SK-N-SH treated with all-trans-retinoic acid at 6 μM for 48 hours (cell line): ENCODE results near the gene BIK.

Source experiments
- ATAC-seq: fragments of 200-7000 bp; cut with Tn5 transposase; 3 replicates; pipeline ENCODE4 v1.9.1; 2020; ENCODE audit warnings: mild to moderate bottlenecking, moderate library complexity
- ARNTL ChIP-seq: fragments of 450-650 bp; formaldehyde crosslinking; IDR thresholded peaks from 2 replicates; pipeline ENCODE4 v1.5.0; 2020; ENCODE audit warnings: low read depth, mild to moderate bottlenecking, moderate library complexity, borderline replicate concordance
- BACH2 ChIP-seq: fragments of 250-450 bp; sonication (Bioruptor Pico); IDR thresholded peaks from 2 replicates; pipeline ENCODE4 v1.9.0; 2021; ENCODE audit warnings: mild to moderate bottlenecking, borderline replicate concordance
- CSDC2 ChIP-seq: fragments of 250-450 bp; sonication (Bioruptor Pico); IDR thresholded peaks from 2 replicates; pipeline ENCODE4 v1.5.0; 2020; ENCODE audit warnings: mild to moderate bottlenecking, moderate library complexity
- ESRRG ChIP-seq: fragments of 250-450 bp; sonication (Bioruptor Pico); IDR thresholded peaks from 2 replicates; pipeline ENCODE4 v1.6.1; 2021; ENCODE audit warnings: mild to moderate bottlenecking
- GLIS3 ChIP-seq: fragments of 250-450 bp; sonication (Bioruptor Pico); IDR thresholded peaks from 2 replicates; pipeline ENCODE4 v1.5.0; 2020; ENCODE audit warnings: mild to moderate bottlenecking, moderate library complexity
- ISL1 ChIP-seq: fragments of 250-450 bp; sonication (Bioruptor Pico); IDR thresholded peaks from 2 replicates; pipeline ENCODE4 v2.1.2; 2022; ENCODE audit warnings: mild to moderate bottlenecking, moderate library complexity
- OSR1 ChIP-seq: fragments of 250-450 bp; sonication (Bioruptor Pico); IDR thresholded peaks from 2 replicates; pipeline ENCODE4 v1.8.0; 2022; ENCODE audit warnings: moderate library complexity, mild to moderate bottlenecking, inconsistent platforms
- PPARA ChIP-seq: fragments of 250-450 bp; sonication (Bioruptor Pico); IDR thresholded peaks from 2 replicates; pipeline ENCODE4 v1.5.0; 2020; ENCODE audit warnings: mild to moderate bottlenecking, borderline replicate concordance
- SNAI2 ChIP-seq: fragments of 250-450 bp; sonication (Bioruptor Pico); IDR thresholded peaks from 2 replicates; pipeline ENCODE4 v1.5.0; 2020; ENCODE audit warnings: mild to moderate bottlenecking, moderate library complexity
- TCF4 ChIP-seq: fragments of 250-450 bp; sonication (Bioruptor Pico); IDR thresholded peaks from 2 replicates; pipeline ENCODE4 v1.8.0; 2021; ENCODE audit warnings: mild to moderate bottlenecking, moderate library complexity, borderline replicate concordance
- TOX ChIP-seq: fragments of 250-450 bp; sonication (Bioruptor Pico); IDR thresholded peaks from 2 replicates; pipeline ENCODE4 v1.8.0; 2021; ENCODE audit warnings: mild to moderate bottlenecking, moderate library complexity, borderline replicate concordance
- ZC3H10 ChIP-seq: fragments of 250-450 bp; sonication (Bioruptor Pico); IDR thresholded peaks from 2 replicates; pipeline ENCODE4 v1.5.1; 2021; ENCODE audit warnings: mild to moderate bottlenecking, moderate library complexity
- ZFP3 ChIP-seq: fragments of 250-450 bp; sonication (Bioruptor Pico); IDR thresholded peaks from 2 replicates; pipeline ENCODE4 v1.5.0; 2020; ENCODE audit warnings: mild to moderate bottlenecking, moderate library complexity
- ZFP30 ChIP-seq: fragments of 450-650 bp; formaldehyde crosslinking; IDR thresholded peaks from 2 replicates; pipeline ENCODE4 v1.5.0; 2022; ENCODE audit warnings: mild to moderate bottlenecking, moderate library complexity
- ZNF565 ChIP-seq: fragments of 450-650 bp; formaldehyde crosslinking; conservative IDR thresholded peaks from 2 replicates; pipeline ENCODE4 v1.5.0; 2020; ENCODE audit warnings: low read depth, mild to moderate bottlenecking, moderate library complexity
- ZNF70 ChIP-seq: fragments of 450-650 bp; formaldehyde crosslinking; IDR thresholded peaks from 2 replicates; pipeline ENCODE4 v1.5.0; 2020; ENCODE audit warnings: mild to moderate bottlenecking, moderate library complexity
- ZNF8 ChIP-seq: fragments of 450-650 bp; formaldehyde crosslinking; IDR thresholded peaks from 2 replicates; pipeline ENCODE4 v1.5.0; 2020; ENCODE audit warnings: mild to moderate bottlenecking, moderate library complexity
- TF ChIP-seq, protein P1 (sequence below): fragments of 250-450 bp; sonication (Bioruptor Pico); IDR thresholded peaks from 2 replicates; pipeline ENCODE4 v1.5.1; 2020; ENCODE audit warnings: low read depth, mild to moderate bottlenecking, moderate library complexity
- TF ChIP-seq, protein P2 (sequence below): fragments of 250-450 bp; sonication (Bioruptor Pico); IDR thresholded peaks from 2 replicates; pipeline ENCODE4 v1.8.0; 2020; ENCODE audit warnings: mild to moderate bottlenecking, moderate library complexity, borderline replicate concordance
- TF ChIP-seq, protein P3 (sequence below): fragments of 250-450 bp; sonication (Bioruptor Pico); IDR thresholded peaks from 2 replicates; pipeline ENCODE4 v1.5.1; 2021; ENCODE audit warnings: mild to moderate bottlenecking, moderate library complexity

BIK gene

DNA sequence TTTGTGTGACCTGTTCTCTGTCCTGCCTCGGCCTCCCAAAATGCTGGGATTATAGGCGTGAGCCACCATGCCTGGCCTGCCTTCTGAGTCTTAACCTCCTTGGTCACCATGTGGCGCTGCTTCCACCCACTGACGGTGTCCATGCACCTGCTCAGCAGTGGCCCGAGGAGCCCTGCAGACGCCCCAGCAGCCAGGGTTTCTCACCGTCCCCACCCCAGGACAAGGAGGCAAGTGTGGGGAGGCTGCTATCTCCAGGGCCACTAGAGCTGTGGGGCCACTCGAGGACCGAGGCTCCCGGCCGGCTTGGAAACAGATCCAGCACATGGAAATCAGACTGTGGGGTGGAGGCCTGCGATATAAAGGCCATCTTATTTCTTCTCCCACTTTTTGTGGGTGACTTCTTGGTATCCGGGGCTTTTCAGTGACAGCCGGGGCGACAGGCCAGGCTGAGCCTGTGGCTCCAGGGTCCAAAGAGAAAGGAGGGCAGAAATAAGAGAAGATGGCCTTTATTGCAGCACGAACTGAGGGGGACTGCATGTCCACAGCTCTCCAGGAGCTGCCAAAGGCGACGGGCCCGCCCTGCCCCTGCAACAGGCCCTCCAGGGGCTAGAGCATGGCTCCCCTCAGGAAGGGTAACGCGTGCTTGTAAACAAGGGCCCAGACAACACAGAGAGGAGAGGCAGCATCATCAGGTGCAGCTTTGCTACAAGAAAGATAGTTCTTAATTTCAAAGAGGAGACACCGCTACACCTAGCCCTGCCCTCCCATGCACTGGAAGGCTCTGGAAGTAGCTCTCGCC lies 55.8 kb downstream of the BIK start (continued):
- TF ChIP-seq ISL1 (CRISPR knock-in tag), result no peak

DNA sequence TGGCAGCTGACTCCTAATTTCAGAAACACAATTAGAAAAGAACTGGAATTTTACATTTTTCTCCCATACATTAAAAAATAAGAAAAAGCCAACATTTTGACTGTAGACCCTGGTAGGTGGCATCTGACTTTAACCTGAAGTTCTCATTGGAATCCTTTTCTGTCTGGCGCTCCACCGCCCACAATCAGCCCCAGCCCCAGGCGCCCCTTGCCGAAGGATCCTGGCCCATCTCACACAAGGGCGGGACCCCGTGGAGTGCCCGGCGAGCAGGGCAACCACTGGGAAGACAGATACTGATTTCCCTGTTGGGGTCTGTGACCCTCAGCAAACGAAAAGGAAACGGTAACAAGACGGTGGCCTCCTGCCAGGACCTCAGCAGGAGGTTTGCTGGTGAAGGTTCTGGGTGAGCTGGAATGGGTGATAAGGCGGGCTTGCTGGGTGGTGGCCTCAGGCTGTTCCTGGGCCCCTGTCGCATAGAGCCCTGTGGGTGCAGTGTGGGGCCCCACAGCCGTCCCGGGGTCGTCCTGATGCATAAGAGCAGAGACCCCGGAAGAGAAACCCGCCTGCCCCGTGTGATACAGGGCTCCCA lies 56.5 kb downstream of the BIK start:
- TF ChIP-seq PPARA (CRISPR knock-in tag) (no peak), CSDC2 (CRISPR knock-in tag) (no peak), ZNF8 (CRISPR knock-in tag) (no peak), ESRRG (CRISPR knock-in tag) (no peak), ZFP3 (CRISPR knock-in tag) (no peak), GLIS3 (no peak), TCF4 (no peak), ZNF565 (CRISPR knock-in tag) (no peak), ISL1 (CRISPR knock-in tag) (no peak), ZNF70 (CRISPR knock-in tag) (no peak), BACH2 (no peak), ZFP30 (CRISPR knock-in tag) (no peak), ZC3H10 (CRISPR knock-in tag) (no peak)
- TF ChIP-seq, protein P1, sequence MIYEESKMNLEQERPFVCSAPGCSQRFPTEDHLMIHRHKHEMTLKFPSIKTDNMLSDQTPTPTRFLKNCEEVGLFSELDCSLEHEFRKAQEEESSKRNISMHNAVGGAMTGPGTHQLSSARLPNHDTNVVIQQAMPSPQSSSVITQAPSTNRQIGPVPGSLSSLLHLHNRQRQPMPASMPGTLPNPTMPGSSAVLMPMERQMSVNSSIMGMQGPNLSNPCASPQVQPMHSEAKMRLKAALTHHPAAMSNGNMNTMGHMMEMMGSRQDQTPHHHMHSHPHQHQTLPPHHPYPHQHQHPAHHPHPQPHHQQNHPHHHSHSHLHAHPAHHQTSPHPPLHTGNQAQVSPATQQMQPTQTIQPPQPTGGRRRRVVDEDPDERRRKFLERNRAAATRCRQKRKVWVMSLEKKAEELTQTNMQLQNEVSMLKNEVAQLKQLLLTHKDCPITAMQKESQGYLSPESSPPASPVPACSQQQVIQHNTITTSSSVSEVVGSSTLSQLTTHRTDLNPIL (CRISPR knock-in tag), result no peak
- TF ChIP-seq, protein P2, sequence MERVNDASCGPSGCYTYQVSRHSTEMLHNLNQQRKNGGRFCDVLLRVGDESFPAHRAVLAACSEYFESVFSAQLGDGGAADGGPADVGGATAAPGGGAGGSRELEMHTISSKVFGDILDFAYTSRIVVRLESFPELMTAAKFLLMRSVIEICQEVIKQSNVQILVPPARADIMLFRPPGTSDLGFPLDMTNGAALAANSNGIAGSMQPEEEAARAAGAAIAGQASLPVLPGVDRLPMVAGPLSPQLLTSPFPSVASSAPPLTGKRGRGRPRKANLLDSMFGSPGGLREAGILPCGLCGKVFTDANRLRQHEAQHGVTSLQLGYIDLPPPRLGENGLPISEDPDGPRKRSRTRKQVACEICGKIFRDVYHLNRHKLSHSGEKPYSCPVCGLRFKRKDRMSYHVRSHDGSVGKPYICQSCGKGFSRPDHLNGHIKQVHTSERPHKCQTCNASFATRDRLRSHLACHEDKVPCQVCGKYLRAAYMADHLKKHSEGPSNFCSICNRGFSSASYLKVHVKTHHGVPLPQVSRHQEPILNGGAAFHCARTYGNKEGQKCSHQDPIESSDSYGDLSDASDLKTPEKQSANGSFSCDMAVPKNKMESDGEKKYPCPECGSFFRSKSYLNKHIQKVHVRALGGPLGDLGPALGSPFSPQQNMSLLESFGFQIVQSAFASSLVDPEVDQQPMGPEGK (CRISPR knock-in tag), result no peak
- no peak for ATAC-seq

DNA sequence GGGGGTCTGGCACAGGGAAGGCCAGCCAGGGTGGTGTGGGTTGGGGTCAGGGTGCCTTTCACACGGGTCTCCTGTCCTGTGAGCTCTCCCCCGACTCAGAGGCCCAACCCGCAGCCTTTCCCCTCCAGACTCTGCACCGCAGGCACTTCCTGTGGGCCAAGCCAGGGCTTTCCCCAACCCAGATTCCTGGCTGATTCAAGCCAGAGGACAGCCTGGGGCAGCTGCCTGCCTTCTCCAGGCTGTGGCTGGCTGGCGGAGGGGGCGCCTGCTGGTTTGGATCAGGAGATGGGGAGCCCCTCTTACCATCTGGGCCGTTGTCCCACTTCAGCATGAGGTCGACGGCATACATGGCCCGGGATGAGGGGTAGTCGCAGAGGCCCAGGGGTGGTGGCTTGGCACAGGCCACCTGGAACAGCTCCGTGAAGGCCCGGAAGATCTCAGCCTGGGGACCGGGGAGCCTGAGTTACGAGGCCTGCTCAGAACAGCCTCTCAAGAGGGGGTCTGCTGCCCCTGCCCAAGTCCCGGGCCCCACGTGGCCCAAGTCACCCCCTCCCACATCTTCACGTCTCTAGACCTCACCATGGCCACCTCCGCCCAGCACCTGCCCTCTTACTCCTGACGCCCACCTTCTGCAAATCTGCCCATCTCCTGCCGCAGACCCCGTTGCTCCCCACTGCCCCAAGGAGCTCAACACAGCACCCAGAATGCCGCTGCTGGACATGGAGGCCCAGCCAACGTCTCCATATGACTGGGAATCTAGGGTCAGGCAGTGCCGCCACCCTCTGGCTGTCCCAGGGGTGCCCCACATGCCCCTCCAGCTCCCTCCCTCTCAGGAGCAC lies 58.1 kb downstream of the BIK start:
- no peak for ATAC-seq
- TF ChIP-seq ZNF8 (CRISPR knock-in tag), result no peak
- no peak for TF ChIP-seq PPARA (CRISPR knock-in tag)
- no peak for TF ChIP-seq ZC3H10 (CRISPR knock-in tag)
- TF ChIP-seq ZFP30 (CRISPR knock-in tag), result no peak
- TF ChIP-seq, protein P1 (CRISPR knock-in tag), result no peak
- no peak for TF ChIP-seq TCF4
- TF ChIP-seq BACH2, result no peak
- TF ChIP-seq OSR1 (CRISPR knock-in tag), result no peak
- TF ChIP-seq ESRRG (CRISPR knock-in tag), result no peak
- no peak for TF ChIP-seq ZNF70 (CRISPR knock-in tag)
- no peak for TF ChIP-seq ZNF565 (CRISPR knock-in tag)
- no peak for TF ChIP-seq SNAI2
- TF ChIP-seq TOX (CRISPR knock-in tag), result no peak
- TF ChIP-seq, protein P3, sequence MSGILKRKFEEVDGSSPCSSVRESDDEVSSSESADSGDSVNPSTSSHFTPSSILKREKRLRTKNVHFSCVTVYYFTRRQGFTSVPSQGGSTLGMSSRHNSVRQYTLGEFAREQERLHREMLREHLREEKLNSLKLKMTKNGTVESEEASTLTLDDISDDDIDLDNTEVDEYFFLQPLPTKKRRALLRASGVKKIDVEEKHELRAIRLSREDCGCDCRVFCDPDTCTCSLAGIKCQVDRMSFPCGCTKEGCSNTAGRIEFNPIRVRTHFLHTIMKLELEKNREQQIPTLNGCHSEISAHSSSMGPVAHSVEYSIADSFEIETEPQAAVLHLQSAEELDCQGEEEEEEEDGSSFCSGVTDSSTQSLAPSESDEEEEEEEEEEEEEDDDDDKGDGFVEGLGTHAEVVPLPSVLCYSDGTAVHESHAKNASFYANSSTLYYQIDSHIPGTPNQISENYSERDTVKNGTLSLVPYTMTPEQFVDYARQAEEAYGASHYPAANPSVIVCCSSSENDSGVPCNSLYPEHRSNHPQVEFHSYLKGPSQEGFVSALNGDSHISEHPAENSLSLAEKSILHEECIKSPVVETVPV (CRISPR knock-in tag), result no peak
- TF ChIP-seq GLIS3, result no peak
- TF ChIP-seq ARNTL (CRISPR knock-in tag), result no peak
- TF ChIP-seq, protein P2 (CRISPR knock-in tag), result no peak
